GM12864 (cell line): ENCODE data around the gene PDCD2L.

Experiments
- DNase-seq: peaks from one replicate; pipeline ENCODE4 v3.0.0-alpha.2; 2011; ENCODE audit warnings: low read depth
- H3K4me3 ChIP-seq: 2 replicates; pipeline ENCODE4 v1.5.1; 2011; ENCODE audit warnings: mild to moderate bottlenecking, low read depth, low read length, control low read depth
- TF ChIP-seq, protein P1 (sequence below): IDR thresholded peaks from 2 replicates; pipeline ENCODE4 v1.5.1; 2011; ENCODE audit warnings: low read depth, mild to moderate bottlenecking, moderate library complexity, low read length, control low read depth, inconsistent platforms; ENCODE audit errors: missing control alignments

Gene PDCD2L

DNA sequence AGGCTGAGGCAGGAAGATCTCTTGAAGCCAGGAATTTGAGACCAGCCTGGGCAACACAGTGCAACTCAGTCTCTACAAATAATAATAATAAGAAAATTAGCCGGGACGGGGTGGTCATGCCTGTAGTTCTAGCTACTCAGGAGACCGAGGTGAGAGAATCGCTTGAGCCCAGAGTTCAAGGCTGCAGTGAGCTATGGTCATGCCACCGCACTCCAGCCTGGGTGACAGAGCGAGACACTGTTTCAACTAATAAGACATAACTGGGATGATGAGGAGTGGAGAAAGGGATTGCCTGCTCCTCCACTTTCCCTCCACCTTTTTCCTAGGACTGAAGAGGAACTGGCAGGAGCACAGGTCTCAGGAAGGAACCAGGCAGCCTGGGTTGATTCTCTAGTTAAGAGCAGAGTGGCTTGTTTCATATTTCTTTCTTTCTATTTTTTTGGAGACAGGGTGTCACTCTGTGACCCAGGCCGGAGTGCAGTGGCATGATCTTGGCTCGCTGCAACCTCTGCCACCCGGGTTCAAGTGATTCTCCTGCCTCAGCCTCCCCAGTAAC, 43.8 kb upstream of the PDCD2L start:
- no peak for DNase-seq
- H3K4me3 ChIP-seq: peak overlapping the region; percentile 62; the same call in 1 of the 2 replicates
- TF ChIP-seq, protein P1, sequence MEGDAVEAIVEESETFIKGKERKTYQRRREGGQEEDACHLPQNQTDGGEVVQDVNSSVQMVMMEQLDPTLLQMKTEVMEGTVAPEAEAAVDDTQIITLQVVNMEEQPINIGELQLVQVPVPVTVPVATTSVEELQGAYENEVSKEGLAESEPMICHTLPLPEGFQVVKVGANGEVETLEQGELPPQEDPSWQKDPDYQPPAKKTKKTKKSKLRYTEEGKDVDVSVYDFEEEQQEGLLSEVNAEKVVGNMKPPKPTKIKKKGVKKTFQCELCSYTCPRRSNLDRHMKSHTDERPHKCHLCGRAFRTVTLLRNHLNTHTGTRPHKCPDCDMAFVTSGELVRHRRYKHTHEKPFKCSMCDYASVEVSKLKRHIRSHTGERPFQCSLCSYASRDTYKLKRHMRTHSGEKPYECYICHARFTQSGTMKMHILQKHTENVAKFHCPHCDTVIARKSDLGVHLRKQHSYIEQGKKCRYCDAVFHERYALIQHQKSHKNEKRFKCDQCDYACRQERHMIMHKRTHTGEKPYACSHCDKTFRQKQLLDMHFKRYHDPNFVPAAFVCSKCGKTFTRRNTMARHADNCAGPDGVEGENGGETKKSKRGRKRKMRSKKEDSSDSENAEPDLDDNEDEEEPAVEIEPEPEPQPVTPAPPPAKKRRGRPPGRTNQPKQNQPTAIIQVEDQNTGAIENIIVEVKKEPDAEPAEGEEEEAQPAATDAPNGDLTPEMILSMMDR: no peak

DNA sequence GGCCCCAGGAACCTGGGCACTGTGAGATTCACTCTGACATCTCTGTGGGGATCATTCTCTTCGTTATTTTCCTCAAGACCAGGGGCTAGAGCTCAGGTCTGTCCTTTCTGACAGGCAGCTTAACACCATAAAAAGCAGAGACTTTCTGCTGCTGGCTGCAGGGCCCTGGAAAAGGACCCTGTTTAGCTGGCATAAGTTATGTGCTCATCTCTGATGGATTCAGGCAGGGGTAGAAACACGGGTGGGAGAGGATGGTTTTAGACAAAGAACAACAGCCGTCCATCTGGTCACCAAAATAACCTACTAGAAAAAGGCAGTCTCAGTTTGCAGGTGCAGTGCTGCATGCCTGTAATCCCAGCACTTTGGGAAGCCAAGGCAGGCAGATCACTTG, 41.5 kb upstream of the PDCD2L start:
- TF ChIP-seq, protein P1: no peak
- H3K4me3 ChIP-seq: no peak overlapping the region
- DNase-seq: no peak

DNA sequence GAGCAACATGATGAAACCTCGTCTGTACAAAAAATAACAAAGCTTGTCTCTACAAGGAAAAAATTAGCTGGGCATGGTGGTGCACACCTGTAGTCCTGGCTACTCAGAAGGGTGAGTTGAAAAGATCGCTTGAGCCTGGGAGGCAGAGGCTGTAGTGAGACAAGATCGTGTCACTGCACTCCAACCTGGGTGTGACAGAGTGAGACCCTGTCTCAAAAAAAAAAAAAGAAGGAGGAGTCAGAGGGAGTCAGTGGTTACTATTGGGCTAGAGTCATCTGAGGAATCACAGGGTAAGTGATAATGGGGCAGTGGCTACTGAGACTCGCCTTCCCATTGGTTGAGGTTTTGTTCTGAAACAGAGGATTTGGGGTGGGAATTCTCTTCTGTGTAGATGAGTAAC, 41.1 kb upstream of the PDCD2L start:
- no peak for DNase-seq
- H3K4me3 ChIP-seq: no peak overlapping the region
- TF ChIP-seq, protein P1: no peak

DNA sequence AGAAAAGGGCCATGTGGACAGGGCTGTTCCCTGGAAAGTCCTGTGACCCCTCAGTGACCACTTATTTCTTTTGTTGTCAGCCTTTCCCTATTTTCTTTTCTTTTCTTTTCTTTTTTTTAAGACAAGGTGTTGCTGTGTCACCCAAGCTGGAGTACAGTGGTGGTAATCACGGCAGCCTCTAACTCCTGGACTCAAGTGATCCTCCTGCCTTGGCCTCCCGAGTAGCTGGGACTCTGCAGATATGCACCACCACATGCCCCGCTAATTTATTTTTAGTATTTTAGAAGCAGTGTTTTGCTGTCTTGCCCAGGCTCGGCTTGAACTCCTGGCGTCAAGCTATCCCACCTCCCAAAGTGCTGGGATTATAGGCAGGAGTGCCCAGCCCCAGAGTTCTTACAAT, 40.3 kb upstream of the PDCD2L start:
- no peak overlapping the region for H3K4me3 ChIP-seq
- TF ChIP-seq, protein P1: no peak
- DNase-seq: no peak

DNA sequence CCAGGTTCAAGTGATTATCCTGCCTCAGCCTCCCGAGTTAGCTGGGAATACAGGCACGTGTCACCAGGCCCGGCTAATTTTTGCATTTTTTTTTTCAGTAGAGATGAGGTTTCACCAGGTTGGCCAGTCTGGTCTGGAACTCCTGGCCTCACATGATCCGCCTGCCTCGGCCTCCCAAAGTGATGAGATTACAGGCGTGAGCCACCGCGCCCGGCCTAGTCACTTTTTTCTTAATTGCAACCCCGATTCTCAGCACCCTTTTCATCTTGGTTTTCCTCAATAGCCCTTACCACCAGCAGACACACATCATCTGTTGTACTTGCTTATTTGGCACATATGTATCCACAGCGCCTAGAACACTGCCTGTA, 39.8 kb upstream of the PDCD2L start:
- peak overlapping the region; percentile 86 for H3K4me3 ChIP-seq
- no peak for DNase-seq
- TF ChIP-seq, protein P1: no peak

DNA sequence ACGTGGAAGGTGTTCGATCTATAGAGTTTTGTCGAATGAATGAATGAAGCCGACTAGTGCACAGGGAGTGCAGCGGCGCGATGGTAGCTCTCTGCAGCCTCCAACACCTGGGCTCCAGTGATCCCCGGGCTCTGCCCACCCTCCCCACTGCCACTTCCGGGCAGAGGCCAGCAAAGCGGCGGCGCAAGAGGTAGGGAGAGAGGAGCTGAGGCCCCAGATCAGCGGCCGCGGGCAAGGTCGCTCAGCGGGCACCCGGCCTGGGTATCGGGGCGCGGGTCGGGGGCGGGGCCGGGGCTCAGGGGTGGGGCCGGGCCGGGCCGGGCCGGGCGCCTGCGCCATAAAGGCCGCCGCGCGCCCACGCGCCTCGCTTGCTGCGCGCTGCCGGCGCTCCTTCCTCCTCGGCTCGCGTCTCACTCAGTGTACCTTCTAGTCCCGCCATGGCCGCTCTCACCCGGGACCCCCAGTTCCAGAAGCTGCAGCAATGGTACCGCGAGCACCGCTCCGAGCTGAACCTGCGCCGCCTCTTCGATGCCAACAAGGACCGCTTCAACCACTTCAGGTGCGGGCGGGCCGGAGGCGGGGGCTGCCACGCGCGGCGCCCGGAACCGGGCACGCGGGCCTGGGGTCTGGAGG, 39.3 kb upstream of the PDCD2L start, which contains the start of gene GPI:
Gene GPI (plus strand): TSS at position 367 of the 633 bp plus-strand sequence. CDS start 71 bp downstream, at position 438.
- H3K4me3 ChIP-seq: peak within 1 kb of the TSS; percentile 86
- TF ChIP-seq, protein P1: no peak
- no peak for DNase-seq
